Stimulated activated effector memory CD8-positive, alpha-beta T cell treated with anti-CD3 and anti-CD28 coated beads, Interleukin-12 subunit alpha, Interleukin-12 subunit beta, amount 100 ng/mL, for 72 hours (primary cell): ENCODE results near the gene MRO.

Experiments
- ATAC-seq: fragments of 150-1000 bp; cut with Tn5 transposase; 2 replicates; pipeline ENCODE4 v1.10.0; 2021
- DNase-seq, 2 donors: peaks; one replicate each; pipeline ENCODE4 v3.0.0; 2021 to 2022; ENCODE audit warnings: low spot score in 2 of 2
- H3K27ac Mint-ChIP-seq: one replicate; pipeline ENCODE4 v1.8.0; 2022; ENCODE audit warnings: mild to moderate bottlenecking, mixed read lengths
- H3K36me3 Mint-ChIP-seq: one replicate; pipeline ENCODE4 v1.8.0; 2022; ENCODE audit warnings: mild to moderate bottlenecking, mixed read lengths
- H3K4me1 Mint-ChIP-seq: one replicate; pipeline ENCODE4 v1.8.0; 2022; ENCODE audit warnings: mixed read lengths
- H3K4me3 Mint-ChIP-seq: one replicate; pipeline ENCODE4 v1.8.0; 2022; ENCODE audit warnings: mild to moderate bottlenecking, mixed read lengths
- H3K9me3 Mint-ChIP-seq: one replicate; pipeline ENCODE4 v1.8.0; 2022; ENCODE audit warnings: mixed read lengths

The MRO gene

GRCh38 chr18:50816419-50817166 is 3.2 kb downstream of the MRO start:
- Mint-ChIP-seq H3K9me3 (no peaks in the 10 kb centered on the region), H3K27ac (no peak overlapping the region), H3K4me3 (no peak overlapping the region), H3K4me1 (no peaks in the 10 kb centered on the region), H3K36me3 (no peaks in the 10 kb centered on the region)
- ATAC-seq (no peak), DNase-seq (no peak)

GRCh38 chr18:50814395-50814794 is 5.4 kb downstream of the MRO start:
- Mint-ChIP-seq H3K4me1 (no peaks in the 10 kb centered on the region), H3K9me3 (no peaks in the 10 kb centered on the region), H3K4me3 (no peak overlapping the region), H3K36me3 (no peaks in the 10 kb centered on the region), H3K27ac (no peak overlapping the region)
- DNase-seq (no peak), ATAC-seq (no peak)

- no peak overlapping the region for H3K27ac Mint-ChIP-seq
- H3K4me3 Mint-ChIP-seq: no peak overlapping the region
- no peaks in the 10 kb centered on the region for H3K9me3 Mint-ChIP-seq
- no peaks in the 10 kb centered on the region for H3K36me3 Mint-ChIP-seq
- ATAC-seq: no peak
- no peak for DNase-seq
- H3K4me1 Mint-ChIP-seq: no peaks in the 10 kb centered on the region
Observed at GRCh38 chr18:50813353-50813752, 6.5 kb downstream of the MRO start.

- no peak overlapping the region for H3K27ac Mint-ChIP-seq
- H3K4me1 Mint-ChIP-seq: no peaks in the 10 kb centered on the region
- DNase-seq: no peak
- ATAC-seq: no peak
- no peak overlapping the region for H3K4me3 Mint-ChIP-seq
- H3K36me3 Mint-ChIP-seq: no peaks in the 10 kb centered on the region
- no peaks in the 10 kb centered on the region for H3K9me3 Mint-ChIP-seq
Observed at GRCh38 chr18:50812834-50813233, 7.0 kb downstream of the MRO start.

- Mint-ChIP-seq H3K4me3 (no peak overlapping the region), H3K36me3 (no peaks in the 10 kb centered on the region), H3K4me1 (no peaks in the 10 kb centered on the region), H3K9me3 (no peaks in the 10 kb centered on the region), H3K27ac (no peak overlapping the region)
- no peak for ATAC-seq
- DNase-seq: no peak
Observed at GRCh38 chr18:50807176-50807575, 12.6 kb downstream of the MRO start.

- no peak for DNase-seq
- no peak for ATAC-seq
Observed at GRCh38 chr18:50806208-50806616, 13.6 kb downstream of the MRO start.

GRCh38 chr18:50805732-50806131 is 14.1 kb downstream of the MRO start:
- H3K9me3 Mint-ChIP-seq: no peaks in the 10 kb centered on the region
- no peak overlapping the region for H3K4me3 Mint-ChIP-seq
- no peaks in the 10 kb centered on the region for H3K4me1 Mint-ChIP-seq
- DNase-seq (no peak), ATAC-seq (peak; percentile 64)
- H3K27ac Mint-ChIP-seq: no peak overlapping the region
- H3K36me3 Mint-ChIP-seq: no peaks in the 10 kb centered on the region

More at GRCh38 chr18:50806208-50806616, 13.6 kb downstream of the MRO start:
- Mint-ChIP-seq H3K36me3 (no peaks in the 10 kb centered on the region), H3K9me3 (no peaks in the 10 kb centered on the region), H3K27ac (no peak overlapping the region), H3K4me1 (no peaks in the 10 kb centered on the region), H3K4me3 (no peak overlapping the region)

- Mint-ChIP-seq H3K4me3 (no peak overlapping the region), H3K36me3 (no peaks in the 10 kb centered on the region), H3K27ac (no peak overlapping the region), H3K9me3 (no peaks in the 10 kb centered on the region), H3K4me1 (no peaks in the 10 kb centered on the region)
- DNase-seq (no peak), ATAC-seq (no peak)
Observed at GRCh38 chr18:50803592-50803991, 16.2 kb downstream of the MRO start.

GRCh38 chr18:50802141-50802540 is 17.7 kb downstream of the MRO start:
- no peak overlapping the region for H3K27ac Mint-ChIP-seq
- no peaks in the 10 kb centered on the region for H3K36me3 Mint-ChIP-seq
- H3K9me3 Mint-ChIP-seq: no peaks in the 10 kb centered on the region
- no peak overlapping the region for H3K4me3 Mint-ChIP-seq
- DNase-seq (no peak), ATAC-seq (no peak)
- no peaks in the 10 kb centered on the region for H3K4me1 Mint-ChIP-seq

GRCh38 chr18:50797142-50797541 is 22.7 kb downstream of the MRO start:
- no peaks in the 10 kb centered on the region for H3K4me1 Mint-ChIP-seq
- ATAC-seq (no peak), DNase-seq (no peak)
- no peak overlapping the region for H3K4me3 Mint-ChIP-seq
- H3K36me3 Mint-ChIP-seq: no peaks in the 10 kb centered on the region
- no peak overlapping the region for H3K27ac Mint-ChIP-seq
- no peaks in the 10 kb centered on the region for H3K9me3 Mint-ChIP-seq

GRCh38 chr18:50796495-50796894 is 23.3 kb downstream of the MRO start:
- Mint-ChIP-seq H3K4me3 (no peak overlapping the region), H3K36me3 (no peaks in the 10 kb centered on the region), H3K9me3 (no peaks in the 10 kb centered on the region), H3K4me1 (no peaks in the 10 kb centered on the region), H3K27ac (no peak overlapping the region)
- ATAC-seq (no peak), DNase-seq (no peak)

GRCh38 chr18:50793641-50794565 is 25.9 kb downstream of the MRO start:
- no peaks in the 10 kb centered on the region for H3K36me3 Mint-ChIP-seq
- DNase-seq (no peak), ATAC-seq (no peak)
- H3K9me3 Mint-ChIP-seq: no peaks in the 10 kb centered on the region
- H3K27ac Mint-ChIP-seq: no peak overlapping the region
- no peak overlapping the region for H3K4me3 Mint-ChIP-seq
- H3K4me1 Mint-ChIP-seq: no peaks in the 10 kb centered on the region

GRCh38 chr18:50792885-50793284 is 26.9 kb downstream of the MRO start:
- Mint-ChIP-seq H3K4me1 (no peaks in the 10 kb centered on the region), H3K36me3 (no peaks in the 10 kb centered on the region), H3K27ac (no peak overlapping the region), H3K9me3 (no peaks in the 10 kb centered on the region), H3K4me3 (no peak overlapping the region)
- DNase-seq (no peak), ATAC-seq (no peak)

GRCh38 chr18:50791599-50792438 is 28.0 kb downstream of the MRO start:
- Mint-ChIP-seq H3K4me3 (no peak overlapping the region), H3K9me3 (no peaks in the 10 kb centered on the region), H3K27ac (no peak overlapping the region), H3K4me1 (no peaks in the 10 kb centered on the region), H3K36me3 (no peaks in the 10 kb centered on the region)
- DNase-seq (no peak), ATAC-seq (no peak)

GRCh38 chr18:50790948-50791347 is 28.9 kb downstream of the MRO start:
- H3K27ac Mint-ChIP-seq: no peak overlapping the region
- no peaks in the 10 kb centered on the region for H3K9me3 Mint-ChIP-seq
- no peaks in the 10 kb centered on the region for H3K4me1 Mint-ChIP-seq
- no peak overlapping the region for H3K4me3 Mint-ChIP-seq
- DNase-seq: no peak
- ATAC-seq: no peak
- H3K36me3 Mint-ChIP-seq: no peaks in the 10 kb centered on the region
